ENCODE results near the gene CDK5R2. TPM values are rescaled to one million over a fixed set of nuclear protein-coding genes. Genes with fewer than 3 reads are reported as not detected.

Gene CDK5R2
- total RNA-seq, 1 donor from 2014 or later = not detected

GRCh38 chr2:218954541-218955300 lies 4.7 kb upstream of the CDK5R2 start:
- intact Hi-C loops (cut with DNase I) = no loop called here
- DNase-seq (ENCODE audit: low spot score in 2 of 2) = no peak

GRCh38 chr2:218956039-218956438 lies 3.4 kb upstream of the CDK5R2 start:
- peaks cover 16% of the 10 kb centered on the region for H3K27me3 ChIP-seq

More at GRCh38 chr2:218954541-218955300, 4.7 kb upstream of the CDK5R2 start:
- no peak overlapping the region for H3K4me3 ChIP-seq
- no peak overlapping the region for H3K27ac ChIP-seq
- no peak for TF ChIP-seq CTCF (IDR thresholded peaks at IDR 0.05)
- H3K4me1 ChIP-seq = peaks cover 0 to 2% of the 10 kb centered on the region in 2 donors
- peaks cover 4% of the 10 kb centered on the region for H3K27me3 ChIP-seq
- H3K9me3 ChIP-seq = no peaks in the 10 kb centered on the region
- H3K36me3 ChIP-seq = no peaks in the 10 kb centered on the region

GRCh38 chr2:218957671-218958070 lies 1.8 kb upstream of the CDK5R2 start:
- intact Hi-C loops (cut with DNase I) = no loop called here
- Histone ChIP-seq H3K27me3 (peaks cover 30% of the 10 kb centered on the region), H3K27ac (no peak overlapping the region), H3K4me3 (no peak overlapping the region), H3K4me1 (peaks cover 0 to 5% of the 10 kb centered on the region in 2 donors), H3K36me3 (no peaks in the 10 kb centered on the region), H3K9me3 (no peaks in the 10 kb centered on the region)
- DNase-seq (ENCODE audit: low spot score in 2 of 2) = no peak
- no peak for TF ChIP-seq CTCF (IDR thresholded peaks at IDR 0.05)

More at GRCh38 chr2:218956039-218956438, 3.4 kb upstream of the CDK5R2 start:
- Histone ChIP-seq H3K9me3 (no peaks in the 10 kb centered on the region), H3K27ac (no peak overlapping the region), H3K4me1 (peaks cover 0 to 5% of the 10 kb centered on the region in 2 donors), H3K36me3 (no peaks in the 10 kb centered on the region), H3K4me3 (no peak overlapping the region)
- DNase-seq (ENCODE audit: low spot score in 2 of 2) = no peak
- intact Hi-C loops (cut with DNase I) = no loop called here
- TF ChIP-seq CTCF (IDR thresholded peaks at IDR 0.05) = no peak

GRCh38 chr2:218958276-218958675 lies 1.2 kb upstream of the CDK5R2 start:
- Histone ChIP-seq H3K4me1 (peaks cover 0 to 5% of the 10 kb centered on the region in 2 donors), H3K4me3 (no peak overlapping the region), H3K9me3 (no peaks in the 10 kb centered on the region), H3K36me3 (no peaks in the 10 kb centered on the region), H3K27me3 (peaks cover 34% of the 10 kb centered on the region), H3K27ac (no peak overlapping the region)
- intact Hi-C loops (cut with DNase I) = no loop called here
- DNase-seq (ENCODE audit: low spot score in 2 of 2) = no peak
- no peak for TF ChIP-seq CTCF (IDR thresholded peaks at IDR 0.05)

GRCh38 chr2:218959761-218960308 lies 369 bp downstream of the CDK5R2 start:
- peaks cover 0 to 5% of the 10 kb centered on the region in 2 donors for H3K4me1 ChIP-seq
- intact Hi-C loops (cut with DNase I) = no loop called here
- H3K9me3 ChIP-seq = no peaks in the 10 kb centered on the region
- peaks cover 34% of the 10 kb centered on the region for H3K27me3 ChIP-seq
- TF ChIP-seq CTCF (IDR thresholded peaks at IDR 0.05) = no peak
- no peaks in the 10 kb centered on the region for H3K36me3 ChIP-seq
- DNase-seq (ENCODE audit: low spot score in 2 of 2) = no peak
- H3K4me3 ChIP-seq = peak overlapping the region; percentile 54 to 61
- no peak overlapping the region for H3K27ac ChIP-seq
